ENCODE data around the gene KCNJ6. TPM values are rescaled to one million over a fixed set of nuclear protein-coding genes. Genes with fewer than 3 reads are reported as not detected.

The KCNJ6 gene
- total and polyA plus RNA-seq, 8 donors: under 0.01 to 1.3 (median 0.29) TPM; not detected in 3

GRCh38 chr21:37821786-37822450 is 94.3 kb downstream of the KCNJ6 start:
- no peaks in the 10 kb centered on the region for H3K36me3 ChIP-seq
- H3K27me3 ChIP-seq: peaks cover 0 to 7% (median 0%) of the 10 kb centered on the region in 3 donors
- no peaks in the 10 kb centered on the region for H3K9me3 ChIP-seq
- TF ChIP-seq POLR2AphosphoS5 (IDR thresholded peaks at IDR 0.05): no peak
- TF ChIP-seq, protein P1, sequence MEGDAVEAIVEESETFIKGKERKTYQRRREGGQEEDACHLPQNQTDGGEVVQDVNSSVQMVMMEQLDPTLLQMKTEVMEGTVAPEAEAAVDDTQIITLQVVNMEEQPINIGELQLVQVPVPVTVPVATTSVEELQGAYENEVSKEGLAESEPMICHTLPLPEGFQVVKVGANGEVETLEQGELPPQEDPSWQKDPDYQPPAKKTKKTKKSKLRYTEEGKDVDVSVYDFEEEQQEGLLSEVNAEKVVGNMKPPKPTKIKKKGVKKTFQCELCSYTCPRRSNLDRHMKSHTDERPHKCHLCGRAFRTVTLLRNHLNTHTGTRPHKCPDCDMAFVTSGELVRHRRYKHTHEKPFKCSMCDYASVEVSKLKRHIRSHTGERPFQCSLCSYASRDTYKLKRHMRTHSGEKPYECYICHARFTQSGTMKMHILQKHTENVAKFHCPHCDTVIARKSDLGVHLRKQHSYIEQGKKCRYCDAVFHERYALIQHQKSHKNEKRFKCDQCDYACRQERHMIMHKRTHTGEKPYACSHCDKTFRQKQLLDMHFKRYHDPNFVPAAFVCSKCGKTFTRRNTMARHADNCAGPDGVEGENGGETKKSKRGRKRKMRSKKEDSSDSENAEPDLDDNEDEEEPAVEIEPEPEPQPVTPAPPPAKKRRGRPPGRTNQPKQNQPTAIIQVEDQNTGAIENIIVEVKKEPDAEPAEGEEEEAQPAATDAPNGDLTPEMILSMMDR (IDR thresholded peaks at IDR 0.05): no peak
- TF ChIP-seq POLR2A (IDR thresholded peaks at IDR 0.05): no peak
- no peak overlapping the region for H3K4me3 ChIP-seq
- H3K4me1 ChIP-seq: no peaks in the 10 kb centered on the region
- 35 to 52% (median 43%) methylated on average over 3 of the region's 3 CpGs for WGBS, 5 donors
- intact Hi-C loops (cut with DNase I; ENCODE audit: low total_unique reads): no loop called here
- no peak for DNase-seq
- H3K27ac ChIP-seq: no peak overlapping the region

DNA sequence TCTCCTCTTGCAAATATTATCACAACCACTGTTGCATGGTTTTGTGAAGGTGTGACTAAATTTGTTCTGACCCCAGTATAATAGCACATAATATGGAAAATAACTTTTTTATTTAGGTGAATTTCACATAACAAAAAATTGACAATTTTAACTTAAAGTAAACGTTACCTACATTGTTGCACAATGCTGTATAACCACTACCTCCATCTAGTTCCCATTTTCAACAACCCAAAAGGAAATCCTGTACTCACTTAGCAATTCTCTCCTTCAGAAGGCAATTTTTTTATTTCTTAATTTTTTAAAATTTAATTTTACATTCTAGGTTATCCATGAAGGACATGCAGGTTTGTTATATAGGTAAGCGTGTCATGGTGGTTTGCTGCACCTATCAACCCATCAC is 95.2 kb downstream of the KCNJ6 start:
- TF ChIP-seq, protein P1 (IDR thresholded peaks at IDR 0.05): no peak
- no peak for TF ChIP-seq POLR2AphosphoS5 (IDR thresholded peaks at IDR 0.05)
- no peak for TF ChIP-seq EP300 (IDR thresholded peaks at IDR 0.05)
- no peak for TF ChIP-seq POLR2A (IDR thresholded peaks at IDR 0.05)
- Histone ChIP-seq H3K4me3 (no peak overlapping the region), H3K36me3 (no peaks in the 10 kb centered on the region), H3K27ac (no peak overlapping the region), H3K4me1 (no peaks in the 10 kb centered on the region), H3K9me3 (no peaks in the 10 kb centered on the region), H3K27me3 (peaks cover 0 to 7% (median 0%) of the 10 kb centered on the region in 3 donors)
- 75 to 92% (median 86%) methylated on average over 2 of the region's 2 CpGs for WGBS, 5 donors
- DNase-seq: no peak
- intact Hi-C loops (cut with DNase I; ENCODE audit: low total_unique reads): no loop called here

DNA sequence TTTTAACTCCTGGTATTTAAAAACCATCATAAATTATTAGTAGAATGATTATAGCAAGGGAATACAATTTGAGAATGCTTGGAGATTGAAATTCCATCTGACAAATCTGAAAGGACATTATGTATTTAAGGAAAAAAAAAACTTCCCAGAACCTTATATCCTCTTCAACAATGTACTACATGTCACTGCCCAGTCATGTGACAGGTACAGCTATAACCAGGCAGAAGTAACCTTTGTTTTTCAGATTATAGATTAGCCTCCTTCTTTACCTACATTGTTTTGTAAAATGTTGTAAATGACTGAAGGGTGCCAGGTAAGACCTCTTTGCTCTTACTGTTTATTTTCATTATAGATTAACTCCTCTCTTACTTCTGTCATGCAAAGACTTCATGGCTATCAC is 96.9 kb downstream of the KCNJ6 start:
- H3K9me3 ChIP-seq: no peaks in the 10 kb centered on the region
- intact Hi-C loops (cut with DNase I; ENCODE audit: low total_unique reads): no loop called here
- no peak for DNase-seq

GRCh38 chr21:37817242-37817641 is 99.0 kb downstream of the KCNJ6 start:
- intact Hi-C loops (cut with DNase I; ENCODE audit: low total_unique reads): no loop called here

More for the DNA sequence above, 96.9 kb downstream of the KCNJ6 start:
- TF ChIP-seq EP300 (IDR thresholded peaks at IDR 0.05) (no peak), POLR2AphosphoS5 (IDR thresholded peaks at IDR 0.05) (no peak), POLR2A (IDR thresholded peaks at IDR 0.05) (no peak)
- TF ChIP-seq, protein P1 (IDR thresholded peaks at IDR 0.05): no peak
- Histone ChIP-seq H3K4me3 (no peak overlapping the region), H3K27me3 (peaks cover 0 to 7% (median 0%) of the 10 kb centered on the region in 3 donors), H3K4me1 (no peaks in the 10 kb centered on the region), H3K36me3 (no peaks in the 10 kb centered on the region), H3K27ac (no peak overlapping the region)

More at GRCh38 chr21:37817242-37817641, 99.0 kb downstream of the KCNJ6 start:
- TF ChIP-seq, protein P1 (IDR thresholded peaks at IDR 0.05): no peak
- TF ChIP-seq POLR2A (IDR thresholded peaks at IDR 0.05) (no peak), POLR2AphosphoS5 (IDR thresholded peaks at IDR 0.05) (no peak), EP300 (IDR thresholded peaks at IDR 0.05) (no peak)
- peaks cover 0 to 13% (median 8%) of the 10 kb centered on the region in 4 donors for H3K9me3 ChIP-seq
- DNase-seq: no peak
- H3K27ac ChIP-seq: no peak overlapping the region
- peaks cover 0 to 5% (median 0%) of the 10 kb centered on the region in 3 donors for H3K27me3 ChIP-seq
- no peaks in the 10 kb centered on the region for H3K36me3 ChIP-seq
- H3K4me3 ChIP-seq: no peak overlapping the region
- H3K4me1 ChIP-seq: no peaks in the 10 kb centered on the region
